IPS DF 19.7 (cell line): ENCODE data around the gene HEMK1.

Experiments used
- DNase-seq: peaks from one replicate; pipeline ENCODE4 v3.0.0-alpha.2; 2013; ENCODE audit warnings: low read depth, low spot score

HEMK1 gene

GRCh38 chr3:50600141-50600753 lies 30.9 kb downstream of the HEMK1 start:
- no peak for DNase-seq

DNA sequence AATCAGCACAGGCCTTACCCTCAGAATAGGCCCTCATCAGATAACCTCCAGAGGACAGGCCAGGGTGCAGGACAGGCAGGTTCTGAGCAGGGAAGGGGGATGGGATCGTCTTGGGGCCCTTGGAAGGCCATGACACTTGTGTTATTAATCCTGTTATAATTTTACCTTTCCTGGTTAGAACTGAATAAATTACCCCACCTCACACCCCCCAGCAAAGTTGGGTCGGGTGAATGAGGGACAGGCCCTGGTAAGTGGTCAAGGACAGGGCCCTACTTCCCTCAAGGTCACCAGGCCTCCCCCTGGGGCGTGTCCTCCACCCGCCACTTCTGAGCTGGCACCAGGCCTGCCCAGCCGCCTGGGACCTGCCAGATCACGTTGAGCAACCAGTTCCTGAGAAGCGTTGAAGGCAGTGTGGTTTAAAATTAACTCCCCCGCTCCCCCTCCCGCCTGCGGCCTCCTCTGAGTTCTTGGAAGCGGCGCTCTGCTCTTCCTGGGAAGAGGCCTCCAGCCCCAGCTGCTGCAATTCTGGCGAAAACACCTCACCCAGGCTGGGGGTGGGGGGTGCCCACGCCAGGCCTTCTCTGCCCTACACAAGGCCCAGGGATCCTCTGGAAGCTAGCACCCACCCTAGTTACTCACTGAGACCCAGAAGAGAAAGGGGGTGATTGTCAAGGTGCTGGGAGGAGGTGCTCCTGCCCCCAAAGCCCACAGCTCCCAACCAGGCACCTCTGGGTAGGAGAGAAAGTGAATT lies 31.7 kb downstream of the HEMK1 start:
- DNase-seq: no peak

GRCh38 chr3:50602595-50603191 lies 33.4 kb downstream of the HEMK1 start:
- no peak for DNase-seq

DNA sequence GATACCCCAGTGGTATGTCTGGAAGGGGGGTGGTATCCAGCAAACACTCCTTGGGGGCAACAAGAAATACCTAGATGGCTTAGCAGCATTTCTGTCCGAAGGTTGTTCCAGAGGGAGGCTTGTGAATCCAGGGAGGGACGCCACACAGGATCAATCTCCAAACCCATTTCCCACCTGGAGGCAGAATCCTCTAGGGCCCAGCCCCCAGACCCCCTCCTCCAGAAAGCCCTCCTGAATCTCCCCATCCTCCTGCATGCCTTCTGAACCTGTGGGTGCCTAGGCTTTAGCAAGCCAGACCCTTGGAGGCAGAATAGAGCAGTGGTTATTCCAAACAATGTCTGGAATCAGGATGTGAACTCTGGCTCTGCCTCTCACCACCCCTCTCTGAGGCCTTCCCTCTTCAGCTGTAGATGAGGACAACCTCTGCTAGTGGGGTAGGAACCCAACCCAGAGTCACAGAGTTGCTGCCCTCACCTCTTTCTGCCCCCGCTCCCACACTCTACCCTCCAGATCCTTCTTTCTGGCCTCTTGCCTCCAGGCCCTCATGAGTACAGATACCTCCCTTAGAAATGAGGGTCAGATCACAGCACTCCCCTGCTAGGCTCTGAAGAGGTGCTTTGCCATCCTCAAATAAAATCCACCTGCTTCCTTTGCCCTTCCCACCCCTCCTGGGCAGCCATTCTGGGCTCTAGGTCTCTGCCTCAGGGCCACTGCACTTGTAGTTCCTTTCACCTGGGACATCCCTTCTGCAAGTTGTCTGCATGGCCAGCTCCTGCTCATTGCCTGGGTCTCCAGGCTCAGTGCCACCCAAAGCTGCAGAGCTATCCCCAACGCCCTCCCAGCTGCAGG lies 34.2 kb downstream of the HEMK1 start:
- no peak for DNase-seq

GRCh38 chr3:50604110-50604621 lies 34.8 kb downstream of the HEMK1 start:
- no peak for DNase-seq

- no peak for DNase-seq
These were observed 35.6 kb downstream of the HEMK1 start for GRCh38 chr3:50604628-50605588.

- no peak for DNase-seq
These were observed 36.6 kb downstream of the HEMK1 start for GRCh38 chr3:50605901-50606326.

DNA sequence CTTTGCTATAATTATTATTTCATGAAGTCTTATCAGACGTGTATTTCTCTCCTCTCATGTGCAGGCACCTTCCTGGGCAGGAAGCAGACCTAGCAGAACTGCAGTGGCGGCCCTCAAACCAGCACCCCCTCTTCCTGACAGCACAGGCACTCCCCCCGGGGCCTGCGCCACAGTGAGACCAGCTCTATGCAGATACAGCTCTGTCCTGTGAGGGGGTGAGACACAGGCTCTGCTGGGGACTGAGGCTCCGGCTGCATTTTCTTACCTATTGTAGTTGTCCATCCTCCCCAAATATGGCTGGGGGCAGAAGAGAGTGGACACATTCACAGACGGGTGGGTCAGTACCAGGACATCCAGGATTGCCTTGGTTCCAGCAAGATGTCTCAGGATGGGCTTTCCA lies 37.3 kb downstream of the HEMK1 start:
- no peak for DNase-seq

GRCh38 chr3:50607271-50608091 lies 38.2 kb downstream of the HEMK1 start:
- no peak for DNase-seq

- no peak for DNase-seq
These were observed 39.0 kb downstream of the HEMK1 start for GRCh38 chr3:50608278-50608677.

GRCh38 chr3:50609071-50609762 lies 39.9 kb downstream of the HEMK1 start:
- no peak for DNase-seq

GRCh38 chr3:50609763-50610085 lies 40.4 kb downstream of the HEMK1 start:
- no peak for DNase-seq

DNA sequence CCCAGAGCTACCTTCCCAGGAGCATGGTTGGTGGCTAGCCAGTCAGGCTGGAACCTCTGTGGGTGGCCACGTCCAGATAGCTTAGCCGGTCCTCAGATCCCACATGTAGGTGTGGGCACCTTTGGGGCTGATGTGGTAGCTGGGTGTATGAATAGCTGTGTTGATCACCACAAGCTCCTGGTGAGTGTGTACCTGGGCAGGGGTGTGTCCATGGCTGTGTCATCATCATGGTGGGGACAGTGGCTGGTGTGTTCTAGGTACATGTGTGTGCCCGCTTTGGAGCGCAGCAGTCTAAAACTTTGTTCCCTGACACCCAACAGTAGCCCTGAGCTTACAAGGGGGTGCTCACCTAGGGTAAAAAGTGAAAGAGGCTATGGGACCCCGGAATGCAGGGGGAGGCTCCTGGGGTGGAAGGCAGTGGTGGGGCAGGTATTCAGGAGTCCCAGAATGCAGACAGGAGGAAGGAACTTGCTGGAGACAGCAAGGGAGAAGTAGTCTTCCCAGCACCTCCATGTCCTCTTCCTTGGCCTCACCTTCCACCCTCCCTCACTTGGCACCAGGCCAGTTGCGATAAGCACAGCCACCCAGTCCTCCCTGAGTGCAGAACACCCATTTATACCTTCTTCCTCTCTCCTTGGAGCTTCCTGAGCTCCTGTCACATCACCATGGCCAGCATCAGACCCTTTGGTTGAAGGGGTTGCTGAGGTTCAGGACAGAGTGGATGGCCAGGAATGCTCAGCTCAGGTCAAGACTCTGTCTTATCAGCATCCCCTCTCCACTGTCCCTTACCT lies 41.1 kb downstream of the HEMK1 start:
- DNase-seq: no peak

DNA sequence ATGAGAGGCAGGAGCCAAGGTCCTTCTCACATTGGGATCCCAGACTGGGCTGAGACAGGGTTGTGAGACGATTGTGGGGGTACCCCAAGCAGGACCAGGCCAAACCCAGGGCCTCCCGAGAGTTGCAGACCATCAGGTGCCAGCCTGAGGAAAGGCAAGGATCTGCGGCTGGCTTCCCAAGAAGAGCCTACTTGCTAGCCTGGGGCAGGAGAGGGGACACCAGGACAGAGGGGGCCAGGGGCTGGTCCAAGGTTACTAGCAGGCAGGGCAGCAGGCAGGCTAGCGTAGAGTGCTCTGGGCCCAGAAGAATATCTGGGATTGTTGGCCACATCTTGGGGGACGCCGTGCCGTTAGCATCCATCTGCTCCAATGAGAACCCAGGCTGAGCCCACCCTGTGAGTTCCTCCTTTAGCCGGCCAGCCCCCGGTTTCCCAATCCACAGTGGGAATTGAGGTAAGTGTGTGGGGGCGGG lies 41.7 kb downstream of the HEMK1 start:
- DNase-seq: no peak

- DNase-seq: peak; percentile 76
These were observed 42.3 kb downstream of the HEMK1 start, which contains the start of gene CISH for GRCh38 chr3:50611464-50612233. Gene CISH (minus strand): TSS chr3:50611774. CDS start chr3:50611650, 124 bp downstream.

GRCh38 chr3:50612234-50612882 lies 43.0 kb downstream of the HEMK1 start:
- DNase-seq: no peak
